ENCODE measurements around the gene RNF20.

GRCh38 chr9:101512116-101512515 is 21.5 kb upstream of the RNF20 start:
- TF ChIP-seq EZH2 (IDR thresholded peaks at IDR 0.05; ENCODE audit: borderline replicate concordance, low read depth, low read length, poor library complexity, severe bottlenecking), result no peak
- TF ChIP-seq CTCF (conservative IDR thresholded peaks at IDR 0.05; ENCODE audit: low read depth, low read length), result no peak

Measured in A673 (cell line).